ENCODE data around the gene SNRPB2.

The SNRPB2 gene

DNA sequence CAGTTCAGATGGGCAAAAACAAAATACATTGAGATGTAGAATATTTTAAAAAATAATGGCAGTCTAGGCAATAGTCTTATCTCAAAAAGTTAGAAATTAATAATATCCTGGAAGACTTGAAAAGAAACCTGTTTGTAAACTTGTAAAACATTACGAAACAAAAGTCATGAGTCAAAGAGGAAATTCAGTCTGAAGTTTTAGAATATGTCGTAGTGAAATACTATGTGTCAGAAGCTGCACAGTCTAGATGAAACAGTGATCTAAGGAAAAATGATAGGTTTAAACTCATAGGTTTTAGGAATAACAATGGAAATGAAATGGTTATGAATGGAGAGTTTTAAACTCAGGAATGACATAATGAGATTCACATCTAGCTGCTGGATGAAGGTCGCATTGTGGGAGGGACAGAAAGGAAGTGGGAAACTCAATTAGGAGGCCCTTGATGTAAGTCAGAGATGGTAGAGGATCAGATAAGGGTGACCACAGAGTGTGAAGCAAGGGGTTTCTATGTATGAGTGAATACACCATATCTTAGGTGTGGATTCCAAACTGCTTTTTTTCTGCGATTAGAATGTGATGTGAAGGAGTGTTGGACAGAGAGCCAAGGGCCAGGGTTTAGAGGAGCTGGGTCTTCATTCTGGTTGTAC is 2.8 kb downstream of the SNRPB2 start:
- DNase-seq (ENCODE audit: low spot score): no peak

DNA sequence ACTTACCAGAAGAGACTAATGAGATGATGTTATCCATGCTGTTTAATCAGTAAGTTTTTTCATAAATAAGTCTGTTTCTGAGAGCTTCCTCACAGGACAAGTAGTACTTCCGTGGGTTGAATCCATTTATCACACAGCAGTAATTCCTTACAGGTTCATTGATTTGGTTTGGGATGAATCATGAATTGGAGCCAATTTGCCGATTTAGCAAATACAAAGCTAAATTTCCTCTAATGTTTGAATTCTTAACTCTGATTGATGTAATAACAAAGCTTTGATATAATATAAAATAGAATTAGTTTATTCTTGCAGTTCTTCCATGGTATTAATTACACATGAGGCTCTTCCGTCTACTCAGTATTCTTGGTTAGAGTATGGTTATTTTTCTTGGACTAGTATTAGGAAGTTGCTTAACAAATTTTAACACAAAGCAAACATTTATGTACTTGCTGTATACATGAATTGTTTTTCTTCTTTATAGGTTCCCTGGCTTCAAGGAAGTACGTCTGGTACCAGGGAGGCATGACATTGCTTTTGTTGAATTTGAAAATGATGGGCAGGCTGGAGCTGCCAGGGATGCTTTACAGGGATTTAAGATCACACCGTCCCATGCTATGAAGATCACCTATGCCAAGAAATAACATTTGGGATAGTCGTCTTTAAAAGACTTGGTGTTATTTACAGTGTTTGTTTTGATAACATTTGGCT is 10.7 kb downstream of the SNRPB2 start:
- DNase-seq (ENCODE audit: low spot score): no peak

DNA sequence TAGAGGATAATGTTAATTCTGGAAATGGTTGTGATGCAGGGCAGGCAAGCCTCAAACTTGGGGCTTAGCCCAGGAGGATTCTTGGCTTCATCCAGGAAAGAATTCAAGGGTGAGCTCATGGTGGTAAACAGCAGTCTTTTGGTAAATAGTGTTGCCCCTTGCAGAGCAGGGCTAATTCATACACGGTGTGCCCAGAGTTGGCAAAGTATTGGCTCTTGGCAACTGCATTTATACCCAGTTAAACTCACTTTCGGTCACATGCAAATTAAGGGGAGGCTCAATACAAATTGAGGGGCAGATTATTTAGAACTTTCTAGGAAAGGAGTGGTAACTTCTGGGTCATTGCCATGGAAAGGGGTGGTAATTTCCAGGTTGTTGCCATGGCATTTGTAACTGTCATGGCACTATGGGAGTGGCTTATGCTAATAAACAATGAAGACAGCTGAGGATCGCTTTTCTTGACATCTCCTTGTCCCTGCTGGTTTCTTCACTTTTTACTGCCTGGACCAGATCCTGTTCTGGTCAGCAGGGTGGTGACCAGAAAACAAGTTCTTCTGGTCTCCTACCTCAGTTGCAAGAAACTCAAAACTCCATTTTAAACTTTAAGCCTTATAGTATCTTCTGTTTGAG is 14.5 kb downstream of the SNRPB2 start:
- no peak for DNase-seq (ENCODE audit: low spot score)

DNA sequence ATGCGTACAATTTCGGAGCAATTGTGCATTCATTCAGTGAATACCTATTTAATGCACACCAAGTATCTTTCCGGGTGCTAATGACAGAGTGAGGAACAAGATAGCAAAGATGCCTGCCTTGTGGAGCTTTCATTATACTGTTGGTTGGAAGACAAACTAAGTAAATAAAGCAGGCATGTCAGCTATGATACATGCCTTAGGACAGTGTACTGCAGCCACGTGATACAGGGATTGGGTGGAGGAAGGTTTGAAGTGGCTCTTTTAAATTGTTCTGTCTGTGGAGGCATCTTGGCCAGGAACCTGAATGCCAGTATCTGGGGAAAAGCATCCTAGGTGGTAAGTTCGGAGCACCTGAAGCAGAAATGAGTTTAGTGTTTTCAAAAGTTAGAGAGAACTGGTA is 15.4 kb downstream of the SNRPB2 start:
- no peak for DNase-seq (ENCODE audit: low spot score)

DNA sequence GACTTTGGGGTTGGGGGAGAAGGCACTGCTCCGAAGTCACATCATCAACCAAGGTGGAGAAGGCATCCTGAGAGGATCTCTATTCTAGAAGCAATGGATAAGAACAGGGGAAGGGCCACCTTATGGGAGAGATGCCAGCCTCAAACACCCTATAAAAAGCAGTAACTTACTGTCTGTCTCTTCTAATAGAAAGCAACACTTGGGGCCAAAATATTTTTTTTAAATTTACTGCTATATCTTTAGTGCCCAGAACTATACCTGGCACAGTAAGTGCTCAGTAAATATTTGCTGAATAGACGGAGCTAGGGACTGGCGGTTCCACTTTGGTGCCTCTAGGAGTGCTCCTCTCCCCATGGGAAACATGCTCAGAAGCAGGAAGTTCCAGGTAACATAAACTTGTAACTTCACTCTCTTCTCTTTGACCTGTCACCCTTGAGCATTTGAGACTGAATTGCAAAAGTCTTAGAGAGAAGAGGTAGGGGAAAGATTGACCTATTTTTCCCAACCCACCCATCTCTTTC is 17.5 kb downstream of the SNRPB2 start:
- DNase-seq (ENCODE audit: low spot score): no peak

DNA sequence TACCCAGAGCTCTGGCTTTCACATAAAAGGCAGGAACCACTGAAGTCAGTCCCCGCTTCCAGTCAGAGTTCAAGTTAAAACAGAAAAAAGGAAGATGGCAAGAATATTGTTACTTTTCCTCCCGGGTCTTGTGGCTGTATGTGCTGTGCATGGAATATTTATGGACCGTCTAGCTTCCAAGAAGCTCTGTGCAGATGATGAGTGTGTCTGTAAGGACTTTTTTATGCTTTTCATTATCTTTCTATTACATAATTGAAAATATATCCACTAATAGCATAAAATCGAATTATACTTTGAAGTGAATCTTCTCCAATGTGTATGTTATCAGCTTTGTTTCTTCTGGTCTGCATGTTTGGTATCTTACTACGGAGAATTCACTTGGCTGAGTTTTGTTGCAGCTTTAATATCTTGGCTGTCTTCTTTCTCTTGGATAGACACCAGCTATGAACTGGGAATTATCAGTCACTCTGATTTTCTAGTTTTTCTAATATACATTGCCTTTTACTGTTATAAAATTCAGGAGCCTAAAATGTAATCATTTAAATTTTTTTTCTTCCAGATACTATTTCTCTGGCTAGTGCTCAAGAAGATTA is 18.6 kb downstream of the SNRPB2 start, which contains the start of gene OTOR:
Gene OTOR, plus strand, starts transcription at position 51 of the 593 bp plus-strand sequence. Its CDS starts 44 bp downstream, at position 95.
- no peak for DNase-seq (ENCODE audit: low spot score)

DNA sequence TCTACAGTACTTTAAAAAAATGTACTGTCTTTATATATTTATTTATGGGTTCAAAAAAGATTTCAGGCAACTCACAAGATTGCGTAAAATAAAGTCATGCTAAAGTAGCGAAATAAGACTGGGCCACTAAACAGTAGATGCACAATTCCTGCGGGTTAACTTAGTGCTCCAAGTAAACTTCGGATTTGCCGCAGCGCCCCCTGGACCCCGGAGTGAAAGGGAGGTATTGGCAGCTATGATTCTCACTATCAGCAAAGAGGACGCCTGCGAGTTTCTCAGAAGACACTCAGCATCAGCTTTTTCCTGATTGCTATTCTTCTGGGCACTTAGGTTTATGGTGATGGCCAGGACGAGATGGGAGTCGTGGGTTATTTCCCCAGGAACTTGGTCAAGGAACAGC is 19.7 kb downstream of the SNRPB2 start:
- DNase-seq (ENCODE audit: low spot score): no peak

DNA sequence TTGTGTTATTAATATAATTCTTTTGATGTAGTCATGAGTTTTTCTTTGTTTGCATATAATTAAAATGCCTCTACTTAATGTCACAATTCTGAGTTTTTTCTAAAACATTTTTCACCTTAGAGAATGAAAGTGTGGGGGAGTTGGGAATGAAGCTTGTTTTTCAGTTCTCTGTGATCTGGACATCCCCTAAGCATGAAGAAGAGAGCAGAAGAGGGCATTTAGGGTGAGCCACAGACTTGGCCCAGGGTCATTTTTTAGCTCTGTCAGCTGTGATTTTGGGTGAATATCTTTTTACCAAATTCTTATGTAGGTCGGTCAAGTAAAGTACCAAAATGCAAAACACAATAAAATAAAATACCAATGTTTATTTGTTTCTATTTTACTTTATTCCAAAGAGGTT is 22.3 kb downstream of the SNRPB2 start:
- no peak for DNase-seq (ENCODE audit: low spot score)

DNA sequence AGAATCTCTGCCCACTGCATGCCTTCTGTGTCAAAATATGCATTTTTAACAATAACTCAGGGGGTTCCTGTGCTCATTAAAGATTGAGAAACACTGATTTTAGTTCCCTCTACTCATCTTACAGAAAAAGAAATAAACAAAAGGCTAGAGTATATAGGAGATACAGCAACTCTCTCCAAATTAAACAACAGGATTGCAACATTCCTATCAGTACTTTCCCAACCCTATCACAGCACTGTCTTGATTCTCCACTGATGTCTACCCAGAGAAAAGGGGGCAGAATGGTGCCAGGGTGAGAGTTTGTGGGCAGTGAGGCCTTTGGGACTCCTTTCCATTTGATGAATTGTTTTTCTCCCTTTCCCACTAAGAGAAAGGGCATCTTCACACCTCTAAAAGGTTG is 23.1 kb downstream of the SNRPB2 start:
- no peak for DNase-seq (ENCODE audit: low spot score)

DNA sequence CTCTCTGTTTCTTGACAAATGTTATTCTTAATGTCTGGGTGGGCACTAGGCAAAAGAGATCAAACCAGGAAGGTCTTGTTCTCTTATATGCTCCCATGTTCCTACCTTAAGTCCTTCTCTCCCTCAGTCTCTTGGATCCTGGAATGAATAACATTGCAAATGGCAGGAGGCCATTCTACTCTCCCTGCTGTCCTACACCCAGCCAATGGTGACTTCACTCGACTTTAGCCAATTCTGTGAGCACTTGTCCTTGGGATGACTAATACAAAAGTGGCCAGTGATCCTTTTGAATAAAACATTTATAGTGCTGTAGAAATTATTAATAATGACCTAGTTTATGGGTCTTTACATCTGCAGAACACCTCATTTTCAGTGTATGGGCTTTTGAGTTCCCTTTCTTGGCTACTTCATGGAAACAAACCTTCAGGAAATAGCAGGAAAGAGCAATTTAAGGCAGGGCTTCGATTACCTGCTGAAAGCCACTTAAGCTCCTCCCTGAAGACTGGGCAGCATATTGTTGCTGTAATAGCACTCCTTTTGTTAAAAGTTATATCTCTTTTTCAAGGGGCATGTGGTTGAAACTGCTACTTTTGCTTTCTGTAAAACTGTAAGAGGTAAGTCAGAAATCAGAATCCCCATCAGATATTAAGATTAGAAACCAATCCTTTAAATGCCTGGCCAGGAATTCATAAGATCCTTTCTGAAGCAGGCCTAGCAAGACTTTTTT is 28.8 kb downstream of the SNRPB2 start:
- DNase-seq (ENCODE audit: low spot score): no peak

DNA sequence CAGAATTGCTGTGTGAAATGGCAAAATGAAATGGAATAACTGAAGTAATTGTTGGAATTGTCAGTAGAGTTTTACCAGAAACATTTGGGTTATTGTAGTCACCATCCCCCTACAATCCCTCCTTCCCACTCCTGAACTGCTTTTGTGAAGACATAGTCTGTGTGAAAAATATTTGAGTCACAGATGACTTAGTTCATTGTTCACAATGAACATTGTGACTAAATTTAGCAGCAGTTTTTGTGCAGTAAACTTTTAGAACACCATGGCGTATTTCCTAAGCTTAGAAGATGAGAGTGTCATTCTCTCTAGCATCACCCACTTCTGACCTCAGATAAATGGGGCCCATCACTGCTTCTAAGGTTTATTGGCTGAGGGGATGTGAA is 29.3 kb downstream of the SNRPB2 start:
- DNase-seq (ENCODE audit: low spot score): no peak

DNA sequence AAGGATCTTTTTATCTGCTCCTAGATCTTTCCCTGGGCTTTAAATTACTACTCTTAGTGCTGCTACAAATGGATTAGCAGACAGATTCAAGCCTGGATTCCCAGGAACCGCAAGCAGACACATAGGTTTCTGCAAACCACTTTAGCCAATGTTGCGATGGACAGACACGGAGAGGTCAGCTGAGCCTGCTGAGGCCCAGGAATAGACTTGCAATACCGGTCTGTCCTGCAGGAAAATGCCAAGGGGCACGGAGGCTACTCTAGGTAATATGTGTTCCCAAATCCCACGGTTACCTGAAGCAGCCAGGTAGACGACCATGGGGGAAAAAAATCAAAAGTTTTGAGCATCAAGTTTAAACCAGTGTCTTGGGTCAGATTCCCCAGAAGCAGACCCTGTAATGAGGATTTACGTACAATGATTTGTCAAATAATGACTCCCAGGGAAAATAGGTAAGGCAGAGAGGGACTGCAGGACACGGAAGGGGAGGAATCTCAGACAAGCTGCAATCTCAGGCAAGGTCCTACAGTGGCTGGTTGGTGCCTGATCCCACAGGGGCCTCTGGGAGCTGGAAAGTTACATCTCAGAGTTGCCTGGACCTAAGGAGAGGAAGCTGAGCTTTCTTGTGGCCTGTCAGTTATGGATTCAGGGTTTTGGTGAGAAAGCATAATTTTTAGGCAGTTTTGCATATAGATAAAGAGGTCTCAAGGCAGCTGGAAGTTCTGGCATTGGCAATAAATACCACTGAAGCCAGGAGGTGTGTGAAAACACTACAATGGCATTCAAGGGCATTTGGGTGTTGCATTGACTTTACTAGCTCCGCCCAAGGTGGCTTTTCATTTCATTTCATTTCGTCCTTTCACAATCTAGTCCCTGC is 30.8 kb downstream of the SNRPB2 start:
- DNase-seq (ENCODE audit: low spot score): no peak

DNA sequence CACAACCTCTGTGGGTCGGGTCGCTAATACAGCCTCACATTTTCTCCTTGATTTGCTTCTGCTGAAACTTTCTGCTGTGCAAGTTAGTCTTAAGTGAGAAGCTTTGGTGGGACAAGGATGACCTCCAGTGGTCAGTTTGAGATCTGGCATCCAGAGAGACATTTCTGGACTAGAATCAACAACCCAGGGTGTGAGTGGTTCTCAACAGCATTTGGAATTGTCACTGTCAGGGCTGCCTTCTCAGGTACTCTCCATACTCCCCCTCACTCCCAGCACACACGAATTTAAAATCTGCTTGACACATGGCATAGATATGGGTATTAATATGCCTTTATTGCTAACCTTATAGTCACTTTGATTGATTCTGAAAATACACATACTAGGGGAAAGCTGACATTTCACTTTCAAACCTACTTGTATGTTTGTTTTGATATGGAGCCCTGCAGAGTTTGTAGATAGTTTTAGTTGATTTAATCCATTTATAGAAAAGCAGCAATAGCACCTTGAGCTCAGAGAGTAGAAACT is 31.5 kb downstream of the SNRPB2 start:
- DNase-seq (ENCODE audit: low spot score): peak; percentile 75

DNA sequence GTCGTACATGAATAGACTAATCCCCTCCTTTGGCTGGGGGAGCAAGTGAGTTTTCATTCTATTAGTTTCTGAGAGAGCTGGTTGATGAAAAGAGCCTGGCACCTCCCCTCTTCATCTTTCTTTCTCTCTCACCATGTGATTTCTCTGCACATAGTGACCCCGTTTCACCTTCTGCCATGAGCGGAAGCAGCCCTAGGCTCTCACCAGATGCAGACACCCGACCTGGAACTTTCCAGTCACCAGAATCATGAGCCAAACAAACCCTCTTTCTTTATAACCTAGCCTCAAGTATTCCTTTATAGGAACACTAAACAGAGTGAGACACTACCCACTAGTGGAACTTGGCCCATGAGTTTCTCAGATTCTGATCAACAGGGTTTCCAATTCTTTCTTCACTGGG is 34.7 kb downstream of the SNRPB2 start:
- DNase-seq (ENCODE audit: low spot score): no peak

DNA sequence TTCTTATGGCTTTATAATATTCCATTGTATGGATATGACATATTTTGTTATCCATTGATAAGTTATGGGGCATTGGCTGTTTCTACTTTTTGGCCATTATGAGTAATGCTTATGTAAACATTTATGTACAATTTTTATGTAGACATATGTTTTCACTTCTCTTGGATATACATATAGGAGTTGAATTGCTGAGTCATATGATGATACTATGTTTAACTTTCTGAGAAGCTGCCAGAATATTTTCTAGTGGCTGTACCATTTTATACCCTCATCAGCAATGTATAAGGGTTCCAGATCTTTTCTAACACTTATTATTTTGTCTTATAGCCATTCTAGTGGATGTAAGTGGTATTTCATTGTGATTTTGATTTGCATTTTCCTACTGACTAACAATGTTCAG is 41.4 kb downstream of the SNRPB2 start:
- DNase-seq (ENCODE audit: low spot score): no peak

DNA sequence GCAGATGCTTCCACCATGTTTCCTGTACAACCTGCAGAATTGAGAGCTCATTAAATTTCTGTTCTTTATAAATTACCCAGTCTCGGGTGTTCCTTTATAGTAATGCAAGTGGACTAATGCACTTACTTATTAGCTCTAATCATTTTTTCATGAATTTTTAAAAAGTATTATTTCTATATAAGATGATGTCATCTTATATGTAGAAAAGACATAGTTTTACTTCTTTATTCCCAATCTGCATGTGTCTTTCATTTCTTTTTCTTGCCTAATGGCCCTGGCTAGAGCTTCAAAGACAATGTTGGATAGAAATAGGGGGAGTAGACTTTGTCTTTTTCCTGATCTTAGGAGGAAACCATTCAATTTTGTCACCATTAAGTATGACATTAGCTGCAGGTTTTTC is 46.1 kb downstream of the SNRPB2 start:
- no peak for DNase-seq (ENCODE audit: low spot score)

DNA sequence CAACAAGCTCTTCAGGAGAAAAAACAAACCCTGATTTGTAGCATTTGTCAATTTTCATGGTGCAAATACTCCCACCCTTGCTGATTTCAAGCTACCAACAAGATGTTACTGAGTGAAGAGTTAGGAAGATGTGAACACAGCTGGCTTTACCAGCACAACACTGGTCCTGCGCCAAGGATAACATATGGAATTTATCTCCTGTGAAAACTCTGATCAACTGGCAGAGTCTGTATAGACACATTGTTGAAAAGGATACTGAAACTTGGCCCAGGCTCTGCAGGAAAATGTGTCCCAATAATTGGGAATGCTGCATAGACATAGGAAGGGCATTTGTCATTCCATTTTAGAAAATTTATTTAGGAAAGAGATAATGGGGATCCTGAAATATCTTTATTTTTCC is 47.3 kb downstream of the SNRPB2 start:
- no peak for DNase-seq (ENCODE audit: low spot score)

DNA sequence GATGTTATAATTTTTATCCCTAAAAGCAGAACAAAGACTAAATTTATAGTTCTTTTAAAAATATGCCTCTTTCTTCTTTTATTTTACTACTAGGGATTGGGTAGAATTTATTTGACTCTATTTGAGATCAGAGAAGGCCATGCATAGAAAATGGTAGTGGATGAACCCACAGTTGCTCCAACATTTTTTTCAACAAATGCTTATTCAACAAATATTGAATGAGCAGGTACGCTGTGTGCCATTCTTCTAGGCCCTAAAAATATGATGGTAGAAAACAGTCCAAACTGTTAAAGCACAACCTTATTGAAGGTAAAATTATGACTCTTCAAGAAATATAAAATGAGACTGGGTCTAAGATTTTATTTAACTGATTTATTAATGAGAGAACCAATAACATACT is 48.3 kb downstream of the SNRPB2 start:
- no peak for DNase-seq (ENCODE audit: low spot score)

DNA sequence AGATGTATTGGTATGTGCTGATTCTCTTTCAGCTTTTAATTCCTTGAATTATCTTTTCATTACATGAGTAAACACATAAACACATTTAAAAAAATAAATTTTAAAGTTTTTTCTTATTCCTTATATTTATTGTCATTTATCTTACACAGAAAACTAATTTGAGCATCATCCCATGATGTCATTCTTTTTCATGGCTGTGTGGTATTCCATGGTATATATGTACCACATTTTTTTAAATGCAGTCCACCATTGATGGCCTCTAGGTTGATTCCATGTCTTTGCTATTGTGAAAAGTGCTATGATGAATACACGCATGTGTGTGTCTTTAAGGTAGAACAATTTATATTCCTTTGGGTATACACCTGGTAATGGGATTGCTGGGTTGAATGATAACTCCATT is 51.7 kb downstream of the SNRPB2 start:
- no peak for DNase-seq (ENCODE audit: low spot score)

DNA sequence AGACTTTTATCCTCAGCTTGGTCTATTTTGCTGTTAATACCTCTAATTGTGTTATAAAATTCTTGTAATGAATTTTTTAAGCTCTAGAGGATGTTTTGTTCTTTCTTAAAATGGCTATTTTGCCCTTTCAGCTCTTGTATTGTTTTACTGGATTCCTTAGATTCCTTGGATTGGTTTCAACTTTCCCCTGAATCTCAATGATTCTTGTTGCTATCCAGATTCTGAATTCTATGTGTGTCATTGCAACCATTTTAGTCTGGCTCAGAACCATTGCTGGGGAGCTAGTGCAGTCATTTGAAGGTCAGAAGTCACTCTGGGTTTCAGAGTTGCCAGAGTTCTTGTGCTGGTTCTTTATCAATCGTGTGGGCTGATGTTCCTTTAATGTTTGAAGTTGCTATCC is 55.4 kb downstream of the SNRPB2 start:
- DNase-seq (ENCODE audit: low spot score): no peak
